SW480 (cell line): ENCODE results near the gene TNIK.

Experiments used
- DNase-seq: peaks from one replicate; pipeline ENCODE4 v3.0.0-alpha.2; 2016; ENCODE audit warnings: low spot score

Gene TNIK

GRCh38 chr3:171226794-171227193 is 233.4 kb downstream of the TNIK start:
- no peak for DNase-seq

- DNase-seq = no peak
Observed at GRCh38 chr3:171225708-171226107, 234.5 kb downstream of the TNIK start.

DNA sequence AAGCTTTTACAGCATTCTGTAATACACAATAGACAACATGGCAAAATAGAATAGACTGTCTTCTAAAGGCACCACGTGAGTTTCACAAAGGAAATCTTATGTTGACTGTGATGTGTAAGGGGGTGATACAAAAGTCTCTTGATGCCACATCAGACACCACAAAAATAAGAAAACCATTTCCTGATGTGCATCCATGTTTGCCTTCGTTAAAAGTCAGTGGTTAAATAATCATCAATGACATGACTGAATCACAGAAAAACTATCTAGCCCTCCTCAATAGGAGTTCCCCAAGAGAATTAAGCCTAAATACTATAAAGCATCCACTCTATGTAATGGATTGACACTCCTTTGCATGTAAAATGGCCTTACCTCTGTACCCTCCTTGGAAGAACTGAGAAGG is 235.0 kb downstream of the TNIK start:
- no peak for DNase-seq

GRCh38 chr3:171223396-171223795 is 236.8 kb downstream of the TNIK start:
- DNase-seq = no peak

GRCh38 chr3:171222995-171223394 is 237.2 kb downstream of the TNIK start:
- DNase-seq = no peak

DNA sequence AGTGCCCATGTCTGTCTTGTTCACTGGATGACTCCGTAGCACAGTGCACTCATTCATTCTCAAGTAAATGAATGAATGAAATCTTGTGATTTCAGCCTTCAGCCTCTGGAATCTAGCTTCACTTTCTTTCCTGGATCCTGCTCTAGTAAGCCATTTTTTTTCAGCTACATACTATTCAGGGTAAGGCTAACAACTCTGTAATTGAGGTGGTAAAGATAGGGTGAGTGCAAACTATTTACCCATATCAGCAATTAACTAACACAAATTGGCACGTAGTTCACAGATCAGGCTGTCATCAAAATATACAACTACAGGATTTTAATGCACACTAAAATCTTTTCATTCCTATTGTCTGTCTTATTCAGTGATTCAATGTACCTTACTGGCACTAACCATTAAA is 238.6 kb downstream of the TNIK start:
- DNase-seq = no peak

- DNase-seq = no peak
Observed at GRCh38 chr3:171221104-171221503, 239.1 kb downstream of the TNIK start.

DNA sequence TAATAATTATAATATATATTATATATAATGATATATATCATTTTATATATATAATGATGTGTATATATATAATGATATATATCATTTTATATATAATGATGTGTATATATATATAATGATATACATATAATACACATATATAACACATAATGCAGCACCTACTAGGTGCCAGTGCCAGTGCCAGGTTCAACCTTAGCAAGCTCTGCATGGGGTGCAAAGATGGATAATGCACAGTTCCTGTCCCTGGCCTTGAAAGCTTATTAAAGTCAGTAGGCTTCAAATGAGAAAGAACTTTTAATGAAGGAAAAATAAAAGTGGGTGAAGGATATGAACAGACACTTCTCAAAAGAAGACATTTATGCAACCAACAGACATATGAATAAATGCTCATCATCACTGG is 240.9 kb downstream of the TNIK start:
- no peak for DNase-seq

GRCh38 chr3:171218069-171218468 is 242.1 kb downstream of the TNIK start:
- DNase-seq = no peak

DNA sequence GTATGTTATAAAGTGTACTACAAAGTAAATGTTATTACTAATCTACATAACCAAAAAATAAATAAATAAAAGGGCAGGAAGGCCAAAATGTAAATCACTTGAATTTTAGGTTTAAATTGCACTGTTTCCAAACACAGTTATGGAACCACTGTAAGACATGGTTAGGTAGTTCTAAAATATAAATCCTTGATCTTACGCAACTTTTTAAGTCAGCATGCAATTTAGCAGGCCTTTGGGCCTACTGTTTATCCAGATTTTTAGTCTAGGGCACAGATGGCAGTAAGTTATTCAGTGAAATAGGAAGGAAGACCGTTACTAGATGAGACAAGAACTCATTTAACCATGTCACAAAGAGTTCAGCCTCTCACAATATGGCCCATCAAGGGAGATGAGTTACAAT is 246.3 kb downstream of the TNIK start:
- no peak for DNase-seq

- no peak for DNase-seq
Observed at GRCh38 chr3:171213178-171213577, 247.0 kb downstream of the TNIK start.

DNA sequence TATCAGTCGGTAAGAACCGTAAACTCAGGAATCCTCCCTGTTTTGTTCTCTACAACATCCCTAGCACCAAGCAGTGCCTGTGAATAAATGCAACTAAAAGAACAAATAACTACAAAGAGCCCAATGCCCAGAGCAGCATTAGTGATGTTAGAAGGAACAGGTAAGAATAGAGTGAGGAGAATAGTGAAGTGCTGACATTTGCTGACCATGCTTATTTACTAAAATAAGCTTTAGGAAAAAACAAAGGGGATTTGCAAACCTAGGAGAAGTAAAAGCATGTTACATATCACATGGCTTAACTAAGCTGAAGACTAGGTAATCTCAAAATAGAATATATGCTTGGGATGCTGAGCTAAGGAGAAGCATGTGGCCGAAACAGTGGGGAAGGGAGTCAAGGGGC is 247.6 kb downstream of the TNIK start:
- no peak for DNase-seq

GRCh38 chr3:171206283-171206682 is 253.9 kb downstream of the TNIK start:
- peak; percentile 59 for DNase-seq

DNA sequence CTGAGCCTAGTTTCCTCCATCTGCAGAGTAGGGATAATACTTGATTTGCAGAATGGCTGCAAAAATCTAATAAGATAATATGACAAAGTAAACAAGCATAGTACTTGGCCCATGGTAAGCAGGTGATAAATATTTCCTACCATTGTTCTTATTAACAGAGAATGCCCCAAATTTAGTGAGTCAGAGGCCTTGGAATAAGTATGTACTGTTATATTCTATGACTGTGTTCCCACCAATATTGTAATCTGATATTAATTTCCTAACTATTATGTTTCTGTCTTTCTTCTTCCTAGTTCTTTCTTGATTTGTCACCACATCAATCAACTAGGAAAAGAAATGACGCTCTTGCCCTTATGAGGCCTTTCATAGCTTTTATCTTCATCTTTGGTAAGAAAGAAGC is 255.3 kb downstream of the TNIK start:
- no peak for DNase-seq

DNA sequence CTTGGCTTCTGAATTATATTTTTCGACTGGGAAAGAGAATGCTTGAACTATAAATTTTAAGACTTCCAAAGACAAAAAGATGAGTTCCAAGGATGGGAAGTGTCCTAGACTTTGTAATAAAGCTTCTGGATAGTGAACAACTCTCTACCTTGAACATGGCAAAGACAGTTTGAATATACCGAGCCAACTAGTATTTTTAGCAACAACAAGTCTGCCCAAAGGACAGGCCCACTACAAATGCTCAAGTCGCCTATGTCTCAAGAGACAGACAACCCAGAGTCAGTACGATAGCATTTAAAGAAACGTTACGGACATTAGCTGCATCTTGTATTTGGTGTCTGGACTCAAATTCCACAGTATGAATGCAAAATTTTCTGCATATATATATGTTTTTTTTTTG is 258.4 kb downstream of the TNIK start:
- DNase-seq = no peak

DNA sequence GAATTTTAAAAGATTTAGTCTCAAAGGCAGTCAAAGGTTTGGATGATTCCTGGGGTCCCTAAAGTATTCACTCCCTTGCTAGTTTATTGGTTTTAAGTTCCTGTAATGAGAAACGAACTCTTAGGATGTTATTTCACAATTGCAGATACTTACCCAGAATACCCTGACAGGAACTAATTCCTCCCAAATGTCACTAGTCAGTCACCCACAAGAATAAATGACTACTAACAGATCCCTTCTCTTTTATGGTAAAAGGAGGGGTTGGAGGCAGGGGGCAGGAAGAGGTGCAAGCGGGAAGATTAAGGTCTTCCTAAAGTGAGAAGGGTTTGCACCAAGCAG is 259.5 kb downstream of the TNIK start:
- DNase-seq = no peak

GRCh38 chr3:171200052-171200749 is 260.0 kb downstream of the TNIK start:
- DNase-seq = no peak

DNA sequence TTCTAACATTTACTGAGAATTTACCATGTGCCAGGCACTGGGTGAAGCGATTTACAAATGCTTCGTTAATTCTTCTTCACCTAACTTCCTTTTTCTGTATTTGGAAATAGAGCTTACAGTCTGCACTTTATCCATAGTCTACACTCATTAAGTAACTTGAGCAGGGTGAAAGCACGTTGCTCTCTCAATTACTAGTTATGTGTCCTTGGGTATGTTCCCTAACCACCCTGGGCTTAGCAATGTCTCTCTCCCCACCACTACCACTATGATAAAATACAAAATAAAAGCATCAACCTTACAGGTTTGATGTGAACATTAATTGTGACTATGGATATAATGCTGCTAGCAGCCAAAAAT is 260.8 kb downstream of the TNIK start:
- DNase-seq = no peak

DNA sequence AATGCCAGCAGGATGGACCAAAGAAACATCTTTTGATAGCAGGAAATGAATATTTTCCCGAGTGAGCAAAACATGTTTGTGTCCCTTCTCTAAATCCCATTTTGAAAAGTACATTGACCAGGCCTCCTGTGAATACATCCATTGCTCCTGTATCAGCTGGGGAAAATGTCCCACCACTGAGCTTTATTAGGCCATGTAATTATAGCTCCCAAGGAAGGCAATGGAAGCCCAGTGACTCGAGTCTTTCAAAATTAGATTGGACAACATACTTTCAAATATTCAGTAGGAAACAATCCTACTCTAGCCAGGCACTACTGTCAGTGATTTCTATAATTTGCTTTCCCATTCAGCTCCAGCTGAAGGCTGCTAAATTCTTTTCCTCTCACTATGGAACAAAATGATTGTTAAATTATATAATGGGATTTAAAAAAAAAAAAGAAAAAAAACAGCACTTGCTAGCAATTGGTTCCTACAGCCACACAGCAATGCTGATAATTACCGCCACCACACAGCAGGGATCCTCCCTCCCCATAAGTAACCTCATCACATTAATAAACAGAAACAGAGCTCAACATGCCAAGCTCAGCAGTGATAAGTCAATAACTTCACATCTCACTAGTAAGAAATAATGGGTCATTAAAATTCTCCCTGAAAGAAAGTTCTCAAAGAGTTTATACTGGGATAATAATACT is 261.3 kb downstream of the TNIK start:
- DNase-seq = no peak

DNA sequence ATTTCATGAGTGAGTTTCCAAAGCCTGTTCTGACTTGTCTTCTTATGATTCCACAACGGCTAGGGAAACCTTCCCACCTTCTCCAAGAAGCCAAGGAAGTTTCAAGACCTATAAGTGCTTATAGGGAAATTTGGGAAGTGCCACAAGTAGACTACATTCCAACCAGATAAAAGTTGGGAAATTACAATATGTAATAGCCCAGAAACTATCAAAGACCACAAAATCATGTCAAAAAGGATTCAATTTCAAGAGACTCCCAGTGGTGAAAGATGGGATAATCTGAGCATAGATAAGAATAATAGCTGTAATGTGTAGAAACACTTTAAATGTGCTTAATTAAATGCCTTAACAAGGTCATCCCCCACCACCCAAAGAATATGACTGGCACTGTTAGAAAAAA is 264.5 kb downstream of the TNIK start:
- no peak for DNase-seq

DNA sequence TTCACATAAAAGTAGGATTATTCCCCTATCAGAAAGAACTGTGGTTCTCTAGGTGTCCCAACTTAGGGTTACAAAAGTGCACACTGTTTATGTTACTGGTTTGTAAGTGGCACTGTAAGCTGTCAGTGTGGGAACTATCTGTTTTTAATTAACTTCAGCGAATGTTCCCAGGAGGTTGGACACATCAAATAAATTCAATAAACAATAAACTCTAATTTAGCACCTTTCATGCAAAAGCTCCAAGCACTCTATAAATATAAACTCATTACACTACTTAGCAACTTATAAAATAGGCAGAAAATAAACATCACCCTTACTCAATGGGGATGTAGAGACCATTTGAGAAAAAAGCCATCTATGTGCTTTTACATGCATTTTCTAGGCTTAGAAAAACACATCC is 265.2 kb downstream of the TNIK start:
- no peak for DNase-seq

DNA sequence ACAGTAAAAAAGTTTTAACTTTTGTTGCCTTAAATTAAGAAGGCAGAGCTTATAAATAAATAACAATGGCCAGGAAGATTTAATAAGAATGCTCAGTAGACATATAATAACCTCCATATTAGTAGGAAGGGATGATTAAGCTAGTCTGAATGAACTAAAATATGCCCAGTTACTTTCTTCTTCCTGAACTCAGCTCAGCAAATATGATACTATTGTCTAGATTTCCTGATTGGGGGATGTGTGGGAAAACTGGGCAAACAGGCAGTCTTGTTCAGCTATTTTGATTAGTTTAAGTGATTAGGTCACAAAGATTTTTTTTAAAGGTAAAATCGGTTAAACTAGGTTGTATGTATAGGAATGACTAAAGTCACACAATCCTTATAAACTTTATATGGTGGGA is 266.5 kb downstream of the TNIK start:
- DNase-seq = no peak

- peak; percentile 16 for DNase-seq
Observed at GRCh38 chr3:171192176-171192854, 267.9 kb downstream of the TNIK start.

- DNase-seq = no peak
Observed at GRCh38 chr3:171190668-171191067, 269.5 kb downstream of the TNIK start.
